Natural killer cell (primary cell): ENCODE data around the gene CCR6. TPM values are rescaled to one million over a fixed set of nuclear protein-coding genes. Genes with fewer than 3 reads are reported as not detected.

Source experiments
- ATAC-seq, 3 donors: fragments of 150-1000 bp in 2 of 3; fragments of 200-7000 bp in 1 of 3; cut with Tn5 transposase; 1 replicate in 1 of 3; 2 replicates in 2 of 3; pipeline ENCODE4 v1.10.0; 2021; ENCODE audit warnings: mild to moderate bottlenecking in 2 of 3, moderate library complexity in 2 of 3
- DNase-seq, 2 donors: peaks; one replicate each; pipeline versions ENCODE4 v3.0.0 to v3.0.0-alpha.2; 2013 to 2021; ENCODE audit warnings: mixed read lengths in 1 of 2
- H3K27ac ChIP-seq: one replicate; pipeline ENCODE4 v1.5.1; 2013; ENCODE audit warnings: mild to moderate bottlenecking, low read length
- H3K27me3 ChIP-seq: one replicate; pipeline ENCODE4 v1.6.1; 2013; ENCODE audit warnings: low read length; ENCODE audit not compliant: control insufficient read depth, insufficient read depth
- H3K36me3 ChIP-seq: one replicate; pipeline ENCODE4 v1.6.1; 2013; ENCODE audit warnings: low read length; ENCODE audit not compliant: control insufficient read depth, insufficient read depth
- H3K4me1 ChIP-seq: one replicate; pipeline ENCODE4 v1.6.1; 2013; ENCODE audit warnings: low read length; ENCODE audit not compliant: control insufficient read depth, insufficient read depth
- H3K4me3 ChIP-seq: one replicate; pipeline ENCODE4 v1.5.1; 2013; ENCODE audit warnings: low read length
- H3K9me3 ChIP-seq: one replicate; pipeline ENCODE4 v1.6.1; 2013; ENCODE audit warnings: low read length; ENCODE audit not compliant: control insufficient read depth, insufficient read depth
- H3K27ac Mint-ChIP-seq, 2 donors: one replicate each; pipeline ENCODE4 v1.8.0; 2022; ENCODE audit warnings: mild to moderate bottlenecking in 2 of 2, mixed read lengths in 2 of 2, moderate library complexity in 1 of 2
- H3K27me3 Mint-ChIP-seq, 2 donors: one replicate each; pipeline ENCODE4 v1.8.0; 2022; ENCODE audit warnings: low read depth in 2 of 2, mixed read lengths in 2 of 2
- H3K36me3 Mint-ChIP-seq: one replicate; pipeline ENCODE4 v1.8.0; 2022; ENCODE audit warnings: mixed read lengths
- H3K4me1 Mint-ChIP-seq, 2 donors: one replicate each; pipeline ENCODE4 v1.8.0; 2022; ENCODE audit warnings: mixed read lengths in 2 of 2
- H3K4me3 Mint-ChIP-seq: one replicate; pipeline ENCODE4 v1.8.0; 2022; ENCODE audit warnings: mild to moderate bottlenecking, moderate library complexity, mixed read lengths
- H3K9me3 Mint-ChIP-seq, 2 donors: one replicate each; pipeline ENCODE4 v1.8.0; 2022; ENCODE audit warnings: mixed read lengths in 2 of 2
- WGBS: methylation state at CpG from one replicate; pipeline ENCODE4 v1.1.7; 2013; ENCODE audit warnings: missing lambda C conversion rate; ENCODE audit not compliant: insufficient coverage; 5-methylcytosine and 5-hydroxymethylcytosine counted together
- intact Hi-C: fragments of 100-400 bp; cut with micrococcal nuclease; formaldehyde crosslinking; loops from one replicate; pipeline ENCODE4 v1.14.2; 2022
- total RNA-seq, 4 donors: library from RNA; stranded (reverse); fragments of 120-200 nt in 1 of 4; gene quantifications; one replicate each; pipeline versions ENCODE4 v1.2.3 to v1.2.4, GENCODE V29; 2013 to 2022
- TF ChIP-seq, protein P1 (sequence below): fragments of 200-600 bp; IDR thresholded peaks from one replicate; pipeline ENCODE4 v1.8.0; 2022; ENCODE audit warnings: antibody characterized with exemption

CCR6 gene
- total RNA-seq, 3 donors from 2014 or later (not counting 1 experiment from before 2014, with no cell fraction given) = 0.23 TPM; not detected in 2

- Mint-ChIP-seq H3K27me3 (peaks cover 11 to 42% of the 10 kb centered on the region in 2 donors), H3K4me3 (no peak overlapping the region), H3K27ac (no peak overlapping the region), H3K9me3 (no peaks in the 10 kb centered on the region), H3K4me1 (peaks cover 3 to 8% of the 10 kb centered on the region in 2 donors), H3K36me3 (no peaks in the 10 kb centered on the region)
- Histone ChIP-seq H3K9me3 (no peaks in the 10 kb centered on the region), H3K36me3 (no peaks in the 10 kb centered on the region), H3K4me1 (peaks cover 27% of the 10 kb centered on the region), H3K27me3 (no peaks in the 10 kb centered on the region), H3K27ac (peak overlapping the region; percentile 93), H3K4me3 (peak overlapping the region; percentile 19)
- WGBS = 63% methylated on average over 23 of the region's 25 CpGs
- intact Hi-C loops = no loop called here
- TF ChIP-seq, protein P1, sequence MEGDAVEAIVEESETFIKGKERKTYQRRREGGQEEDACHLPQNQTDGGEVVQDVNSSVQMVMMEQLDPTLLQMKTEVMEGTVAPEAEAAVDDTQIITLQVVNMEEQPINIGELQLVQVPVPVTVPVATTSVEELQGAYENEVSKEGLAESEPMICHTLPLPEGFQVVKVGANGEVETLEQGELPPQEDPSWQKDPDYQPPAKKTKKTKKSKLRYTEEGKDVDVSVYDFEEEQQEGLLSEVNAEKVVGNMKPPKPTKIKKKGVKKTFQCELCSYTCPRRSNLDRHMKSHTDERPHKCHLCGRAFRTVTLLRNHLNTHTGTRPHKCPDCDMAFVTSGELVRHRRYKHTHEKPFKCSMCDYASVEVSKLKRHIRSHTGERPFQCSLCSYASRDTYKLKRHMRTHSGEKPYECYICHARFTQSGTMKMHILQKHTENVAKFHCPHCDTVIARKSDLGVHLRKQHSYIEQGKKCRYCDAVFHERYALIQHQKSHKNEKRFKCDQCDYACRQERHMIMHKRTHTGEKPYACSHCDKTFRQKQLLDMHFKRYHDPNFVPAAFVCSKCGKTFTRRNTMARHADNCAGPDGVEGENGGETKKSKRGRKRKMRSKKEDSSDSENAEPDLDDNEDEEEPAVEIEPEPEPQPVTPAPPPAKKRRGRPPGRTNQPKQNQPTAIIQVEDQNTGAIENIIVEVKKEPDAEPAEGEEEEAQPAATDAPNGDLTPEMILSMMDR = no peak
- DNase-seq (peak in 1 of 2 donors; percentile 80), ATAC-seq (peak in 2 of 3 donors; percentile 52 to 65)
These were observed 8.7 kb upstream of the CCR6 start for GRCh38 chr6:167113935-167114910.

DNA sequence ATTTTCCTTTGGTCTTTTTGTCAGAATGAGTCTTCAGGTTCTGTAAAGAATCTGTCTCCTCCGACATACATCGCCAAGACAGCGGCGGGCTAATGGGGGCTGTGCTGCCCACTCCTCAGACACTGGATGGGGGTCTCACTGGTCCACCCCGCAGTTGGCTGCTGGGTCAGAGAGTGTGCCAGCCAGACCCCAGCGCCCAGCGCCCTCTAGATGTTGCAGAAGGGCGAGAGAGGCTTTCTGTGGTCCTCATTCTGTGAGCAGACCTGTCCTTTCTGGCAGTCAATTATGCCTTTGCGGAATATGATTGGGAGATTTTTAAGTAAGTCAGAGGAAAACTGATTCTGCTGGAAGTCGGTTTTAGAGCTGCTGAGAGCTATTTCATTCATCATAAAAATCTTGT lies 7.8 kb upstream of the CCR6 start:
- WGBS = 88% methylated on average over 10 of the region's 10 CpGs
- H3K4me3 Mint-ChIP-seq = no peak overlapping the region
- DNase-seq (no peak), ATAC-seq (no peak)
- peaks cover 11 to 46% of the 10 kb centered on the region in 2 donors for H3K27me3 Mint-ChIP-seq
- no peaks in the 10 kb centered on the region for H3K36me3 Mint-ChIP-seq
- H3K9me3 Mint-ChIP-seq = no peaks in the 10 kb centered on the region
- Histone ChIP-seq H3K36me3 (no peaks in the 10 kb centered on the region), H3K4me1 (peaks cover 33% of the 10 kb centered on the region), H3K4me3 (no peak overlapping the region), H3K27me3 (no peaks in the 10 kb centered on the region), H3K9me3 (no peaks in the 10 kb centered on the region), H3K27ac (peak overlapping the region; percentile 93)
- intact Hi-C loops = no loop called here
- H3K27ac Mint-ChIP-seq = no peak overlapping the region
- H3K4me1 Mint-ChIP-seq = peaks cover 9 to 16% of the 10 kb centered on the region in 2 donors
- TF ChIP-seq, protein P1 = no peak

DNA sequence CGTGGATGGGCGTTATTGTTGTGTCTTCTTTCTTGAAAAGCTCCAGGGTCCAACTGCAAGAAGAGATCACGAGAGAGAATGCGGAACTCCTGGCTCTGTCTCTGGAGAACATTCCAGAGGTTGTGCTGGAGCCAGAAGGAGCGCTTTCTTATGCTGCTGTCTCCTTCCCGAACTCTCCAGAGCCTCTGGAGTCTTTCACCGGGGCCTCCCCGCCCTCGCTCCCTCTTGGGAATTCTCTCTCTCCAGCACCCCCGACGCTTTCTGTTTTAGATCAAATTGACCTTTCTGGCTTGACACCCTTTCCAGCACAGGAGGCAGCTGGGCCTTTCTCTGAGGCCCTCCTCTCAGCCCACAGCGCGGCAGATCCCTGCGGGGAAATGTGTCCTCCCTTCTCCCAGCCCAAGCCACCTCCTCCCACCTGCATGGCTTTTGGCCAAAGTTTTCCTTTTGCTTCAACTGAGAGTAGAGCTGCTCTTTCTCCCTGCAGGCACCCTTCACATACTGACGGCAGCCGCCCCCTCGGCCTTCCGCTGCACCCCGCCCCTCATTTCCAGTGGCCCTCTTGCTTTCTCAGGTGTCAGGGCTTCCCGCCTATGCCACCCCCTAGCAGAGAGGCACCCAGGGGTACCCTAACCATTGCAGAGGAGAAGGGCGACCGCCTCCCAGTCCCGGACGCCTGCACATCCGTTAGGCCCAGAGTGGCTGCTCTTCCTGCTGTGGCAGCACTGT lies 6.6 kb upstream of the CCR6 start:
- ATAC-seq (no peak), DNase-seq (no peak)
- Histone ChIP-seq H3K9me3 (no peaks in the 10 kb centered on the region), H3K4me3 (no peak overlapping the region), H3K27ac (no peak overlapping the region), H3K36me3 (no peaks in the 10 kb centered on the region), H3K27me3 (no peaks in the 10 kb centered on the region), H3K4me1 (peaks cover 43% of the 10 kb centered on the region)
- intact Hi-C loops = no loop called here
- H3K27ac Mint-ChIP-seq = no peak overlapping the region
- no peaks in the 10 kb centered on the region for H3K9me3 Mint-ChIP-seq
- peaks cover 18 to 27% of the 10 kb centered on the region in 2 donors for H3K4me1 Mint-ChIP-seq
- no peaks in the 10 kb centered on the region for H3K36me3 Mint-ChIP-seq
- H3K27me3 Mint-ChIP-seq = peaks cover 8 to 35% of the 10 kb centered on the region in 2 donors
- TF ChIP-seq, protein P1 = no peak
- WGBS = 81% methylated on average over 24 of the region's 25 CpGs
- no peak overlapping the region for H3K4me3 Mint-ChIP-seq
